BJ (cell line): ENCODE data around the gene ADM5. TPM values are rescaled to one million over a fixed set of nuclear protein-coding genes. Genes with fewer than 3 reads are reported as not detected.

Experiments
- CTCF ChIA-PET: fragments of 350-600 bp; formaldehyde crosslinking; extraction: SDS; loops from one replicate; lab custom pipeline; 2021; ENCODE audit warnings: antibody characterized with exemption, inconsistent platforms; lab: Yijun Ruan, JAX
- POLR2A ChIA-PET: fragments of 300-600 bp; sonication (Branson Sonifier 250); formaldehyde crosslinking; extraction: SDS; loops from one replicate; lab custom pipeline; 2021; ENCODE audit warnings: antibody characterized with exemption; lab: Charles Lee
- DNase-seq: peaks from one replicate; pipeline ENCODE4 v3.0.0-alpha.2; 2011; ENCODE audit warnings: low read depth
- H3K27me3 ChIP-seq: 2 replicates; pipeline ENCODE4 v1.6.0; 2011; ENCODE audit warnings: low read length; ENCODE audit not compliant: control insufficient read depth, insufficient read depth
- H3K36me3 ChIP-seq: 2 replicates; pipeline ENCODE4 v1.5.1; 2011; ENCODE audit warnings: low read length; ENCODE audit not compliant: control insufficient read depth, insufficient read depth
- H3K4me3 ChIP-seq: 2 replicates; pipeline ENCODE4 v1.5.1; 2011; ENCODE audit warnings: low read depth, mild to moderate bottlenecking, control low read depth, low read length
- CTCF ChIP-seq: IDR thresholded peaks from 2 replicates; pipeline ENCODE4 v1.5.1; 2011; ENCODE audit warnings: low read depth, mild to moderate bottlenecking, control low read depth, inconsistent platforms, low read length, moderate library complexity; ENCODE audit not compliant: insufficient read depth
- polyA plus RNA-seq: library from polyadenylated mRNA; depleted of rRNA; stranded (reverse); fragments of >200 nt; gene quantifications from 2 replicates; pipeline ENCODE4 v1.2.3, GENCODE V29; 2011

ADM5 gene
- polyA plus RNA-seq, 1 experiment, result 0.39 TPM

DNA sequence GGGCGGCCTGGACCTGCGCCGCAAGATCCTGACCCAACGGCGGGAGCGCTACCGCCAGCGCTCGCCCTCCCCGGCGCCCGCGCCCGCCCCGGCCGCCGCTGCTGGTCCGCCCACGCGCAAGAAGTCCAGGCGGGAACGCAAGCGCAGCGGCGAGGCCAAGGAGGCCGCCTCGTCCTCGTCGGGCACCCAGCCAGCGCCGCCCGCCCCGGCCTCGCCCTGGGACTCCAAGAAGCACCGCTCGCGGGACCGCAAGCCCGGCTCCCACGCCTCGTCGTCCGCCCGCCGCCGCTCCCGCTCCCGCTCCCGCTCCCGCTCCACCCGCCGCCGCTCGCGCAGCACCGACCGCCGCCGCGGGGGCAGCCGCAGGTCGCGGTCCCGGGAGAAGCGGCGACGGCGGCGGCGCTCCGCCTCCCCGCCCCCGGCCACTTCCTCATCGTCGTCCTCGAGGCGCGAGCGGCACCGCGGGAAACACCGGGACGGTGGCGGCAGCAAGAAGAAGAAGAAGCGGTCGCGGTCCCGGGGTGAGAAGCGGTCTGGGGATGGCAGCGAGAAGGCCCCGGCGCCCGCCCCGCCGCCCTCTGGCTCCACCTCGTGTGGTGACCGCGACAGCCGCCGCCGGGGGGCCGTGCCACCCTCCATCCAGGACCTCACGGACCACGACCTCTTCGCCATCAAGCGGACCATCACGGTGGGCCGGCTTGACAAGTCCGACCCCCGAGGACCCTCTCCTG, 37.4 kb upstream of the ADM5 start:
- DNase-seq, result no peak
- H3K36me3 ChIP-seq, result peaks cover 50% of the 10 kb centered on the region
- H3K4me3 ChIP-seq, result no peak overlapping the region
- no peak for TF ChIP-seq CTCF
- ChIA-PET CTCF (no interaction called here), POLR2A (no interaction called here)
- no peaks in the 10 kb centered on the region for H3K27me3 ChIP-seq

DNA sequence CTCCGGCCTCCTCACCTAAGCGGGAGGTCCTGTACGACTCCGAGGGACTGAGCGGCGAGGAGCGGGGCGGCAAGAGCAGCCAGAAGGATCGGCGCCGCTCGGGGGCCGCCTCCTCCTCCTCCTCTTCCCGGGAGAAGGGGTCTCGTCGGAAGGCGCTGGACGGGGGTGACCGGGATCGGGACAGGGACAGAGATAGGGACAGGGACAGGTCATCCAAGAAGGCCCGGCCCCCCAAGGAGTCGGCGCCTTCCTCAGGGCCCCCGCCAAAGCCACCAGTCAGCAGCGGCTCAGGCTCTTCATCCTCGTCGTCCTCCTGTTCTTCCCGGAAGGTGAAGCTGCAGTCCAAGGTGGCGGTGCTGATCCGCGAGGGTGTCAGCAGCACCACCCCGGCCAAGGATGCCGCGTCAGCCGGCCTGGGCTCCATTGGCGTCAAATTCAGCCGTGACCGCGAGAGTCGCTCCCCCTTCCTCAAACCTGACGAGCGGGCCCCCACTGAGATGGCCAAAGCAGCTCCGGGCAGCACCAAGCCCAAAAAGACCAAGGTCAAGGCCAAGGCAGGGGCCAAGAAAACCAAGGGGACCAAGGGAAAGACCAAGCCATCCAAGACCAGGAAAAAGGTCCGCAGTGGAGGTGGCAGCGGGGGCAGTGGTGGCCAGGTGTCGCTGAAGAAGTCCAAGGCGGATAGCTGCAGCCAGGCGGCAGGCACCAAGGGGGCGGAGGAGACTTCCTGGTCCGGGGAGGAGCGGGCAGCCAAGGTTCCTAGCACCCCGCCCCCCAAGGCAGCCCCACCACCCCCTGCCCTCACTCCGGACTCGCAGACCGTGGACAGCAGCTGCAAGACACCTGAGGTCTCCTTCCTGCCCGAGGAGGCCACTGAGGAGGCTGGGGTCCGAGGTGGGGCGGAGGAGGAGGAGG, 36.6 kb upstream of the ADM5 start:
- ChIA-PET POLR2A (no interaction called here), CTCF (no interaction called here)
- TF ChIP-seq CTCF, result no peak

GRCh38 chr19:49653466-49653806, 36.0 kb upstream of the ADM5 start:
- Histone ChIP-seq H3K4me3 (no peak overlapping the region), H3K27me3 (no peaks in the 10 kb centered on the region), H3K36me3 (peaks cover 52% of the 10 kb centered on the region)
- ChIA-PET CTCF (no interaction called here), POLR2A (no interaction called here)
- no peak for TF ChIP-seq CTCF
- no peak for DNase-seq

More for the DNA sequence above, 36.6 kb upstream of the ADM5 start:
- Histone ChIP-seq H3K27me3 (no peaks in the 10 kb centered on the region), H3K4me3 (no peak overlapping the region), H3K36me3 (peaks cover 49% of the 10 kb centered on the region)
- DNase-seq, result no peak

DNA sequence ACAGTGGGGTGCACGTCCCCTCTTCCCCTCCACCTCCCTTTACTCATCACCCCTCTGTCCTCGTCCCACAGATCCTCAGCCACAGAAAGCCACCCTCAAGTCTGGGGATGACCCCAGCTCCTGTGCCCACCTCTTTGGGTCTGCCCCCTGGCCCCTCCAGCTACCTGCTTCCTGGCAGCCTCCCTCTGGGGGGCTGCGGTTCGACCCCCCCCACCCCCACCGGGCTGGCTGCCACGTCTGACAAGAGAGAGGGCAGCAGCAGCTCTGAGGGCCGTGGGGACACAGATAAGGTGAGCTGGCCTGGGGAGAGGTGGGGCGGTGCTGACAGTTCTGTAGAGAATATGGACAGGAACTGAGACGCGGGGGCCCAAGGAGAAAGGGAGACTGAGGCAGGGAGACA, 34.8 kb upstream of the ADM5 start:
- ChIA-PET CTCF (interaction anchor here (1.1 kb wide), 1 partner anchor 20 kb away, joined by 5 read pairs; no protein-coding TSS in a partner anchor), POLR2A (no interaction called here)
- H3K4me3 ChIP-seq, result no peak overlapping the region
- no peak for DNase-seq
- H3K36me3 ChIP-seq, result peaks cover 61% of the 10 kb centered on the region
- TF ChIP-seq CTCF, result no peak
- no peaks in the 10 kb centered on the region for H3K27me3 ChIP-seq
